Smooth muscle cell (in vitro differentiated cells): ENCODE data around the gene RGS14. TPM values are rescaled to one million over a fixed set of nuclear protein-coding genes. Genes with fewer than 3 reads are reported as not detected.

Experiments
- DNase-seq: peaks from one replicate; lab custom pipeline; 2025; ENCODE audit not compliant: unreplicated experiment; lab: John Stamatoyannopoulos, UW
- H2AFZ ChIP-seq: fragments of 200-600 bp; sonication (generic); 2 replicates; pipeline ENCODE4 v1.6.0; 2016; ENCODE audit warnings: antibody characterized with exemption, low read depth, mild to moderate bottlenecking
- H3F3A ChIP-seq: fragments of 200-600 bp; sonication (generic); 2 replicates; pipeline ENCODE4 v1.6.0; 2017; ENCODE audit warnings: antibody characterized with exemption, low read depth
- H3K27ac ChIP-seq: fragments of 200-600 bp; sonication (generic); 2 replicates; pipeline ENCODE4 v1.5.1; 2016; ENCODE audit warnings: low read depth, mild to moderate bottlenecking
- H3K27me3 ChIP-seq: fragments of 200-600 bp; sonication (generic); 2 replicates; pipeline ENCODE4 v1.6.1; 2016; ENCODE audit warnings: low read depth, mild to moderate bottlenecking
- H3K36me3 ChIP-seq: fragments of 200-600 bp; sonication (generic); 2 replicates; pipeline ENCODE4 v1.5.1; 2016; ENCODE audit warnings: low read depth
- H3K4me1 ChIP-seq: fragments of 200-600 bp; sonication (generic); 2 replicates; pipeline ENCODE4 v1.5.1; 2016; ENCODE audit warnings: low read depth
- H3K4me2 ChIP-seq: fragments of 200-600 bp; sonication (generic); 2 replicates; pipeline ENCODE4 v1.6.0; 2016; ENCODE audit warnings: mild to moderate bottlenecking
- H3K4me3 ChIP-seq: fragments of 200-600 bp; sonication (generic); 2 replicates; pipeline ENCODE4 v1.5.1; 2016; ENCODE audit warnings: mild to moderate bottlenecking
- H3K79me2 ChIP-seq: fragments of 200-600 bp; sonication (generic); 2 replicates; pipeline ENCODE4 v1.6.0; 2016; ENCODE audit warnings: low read depth, mild to moderate bottlenecking
- H3K9ac ChIP-seq: fragments of 200-600 bp; sonication (generic); 2 replicates; pipeline ENCODE4 v1.6.0; 2016; ENCODE audit warnings: low read depth
- H3K9me3 ChIP-seq: fragments of 200-600 bp; sonication (generic); replicated peaks from 2 replicates; pipeline ENCODE4 v1.5.1; 2016; ENCODE audit warnings: low read depth
- H4K20me1 ChIP-seq: fragments of 200-600 bp; sonication (generic); 2 replicates; pipeline ENCODE4 v1.6.0; 2016; ENCODE audit warnings: low read depth
- WGBS: methylation state at CpG from one replicate; pipeline ENCODE4 v1.1.7; 2016; ENCODE audit warnings: low lambda C conversion rate; 5-methylcytosine and 5-hydroxymethylcytosine counted together
- polyA plus RNA-seq: library from polyadenylated mRNA; unstranded; fragments of >200 nt; fragmentation: Nextera tagmentation; extraction: Ambion mirVana; gene quantifications from 2 replicates; pipeline ENCODE4 v1.2.1, GENCODE V29; 2016
- total RNA-seq: library from RNA; depleted of rRNA; stranded (reverse); fragments of >200 nt; gene quantifications from 2 replicates; pipeline ENCODE4 v1.2.3, GENCODE V29; 2014
- TF ChIP-seq, protein P1 (sequence below): fragments of 200-600 bp; sonication (generic); IDR thresholded peaks from 2 replicates; pipeline ENCODE4 v1.5.1; 2017; ENCODE audit warnings: borderline replicate concordance, mild to moderate bottlenecking, antibody characterized with exemption; ENCODE audit not compliant: insufficient read depth, poor library complexity, severe bottlenecking

The RGS14 gene
- total and polyA plus RNA-seq, 2 experiments from 2014 or later = 6.0 to 23.3 TPM

DNA sequence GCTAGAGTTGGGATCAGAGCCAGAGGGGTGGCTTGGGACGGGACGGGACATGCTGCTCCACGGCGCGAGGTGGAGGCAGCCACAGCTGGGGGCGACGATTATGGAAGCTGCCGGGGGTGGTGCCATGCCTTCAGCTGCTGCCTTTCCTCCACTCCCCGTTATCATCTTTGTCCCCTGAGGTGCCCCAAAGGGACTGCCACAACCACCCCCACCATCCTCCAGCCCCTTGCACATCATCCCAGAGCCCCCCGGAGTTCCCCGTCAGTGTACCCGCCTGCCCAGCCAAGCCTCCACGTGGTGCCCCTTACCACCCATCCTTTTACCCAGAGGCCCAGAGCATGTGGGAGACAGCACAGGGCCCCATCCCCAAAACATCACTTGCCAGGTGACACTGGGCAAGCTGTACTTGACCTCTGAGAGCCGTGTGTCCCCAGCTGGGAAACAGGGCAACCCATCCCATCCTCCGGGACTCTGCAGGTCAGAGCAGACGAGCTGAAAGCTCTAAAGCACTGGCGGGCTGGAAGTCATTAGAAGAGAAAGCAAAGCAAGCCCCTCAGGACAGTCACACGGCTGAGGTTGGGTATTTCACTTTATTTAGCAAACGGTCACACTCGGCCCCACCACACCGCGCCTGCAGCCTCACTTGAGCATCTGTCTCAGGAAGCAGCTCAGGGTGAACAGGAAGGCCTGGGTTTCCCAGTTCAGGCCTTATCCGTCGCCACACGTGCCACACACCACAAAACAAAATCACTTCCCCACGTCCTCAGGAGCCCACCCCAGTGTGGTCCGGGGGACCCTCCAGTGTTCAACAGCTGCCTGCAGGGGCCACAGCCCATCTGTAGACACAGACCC lies 26.5 kb upstream of the RGS14 start:
- DNase-seq = no peak
- no peak overlapping the region for H3K27ac ChIP-seq

DNA sequence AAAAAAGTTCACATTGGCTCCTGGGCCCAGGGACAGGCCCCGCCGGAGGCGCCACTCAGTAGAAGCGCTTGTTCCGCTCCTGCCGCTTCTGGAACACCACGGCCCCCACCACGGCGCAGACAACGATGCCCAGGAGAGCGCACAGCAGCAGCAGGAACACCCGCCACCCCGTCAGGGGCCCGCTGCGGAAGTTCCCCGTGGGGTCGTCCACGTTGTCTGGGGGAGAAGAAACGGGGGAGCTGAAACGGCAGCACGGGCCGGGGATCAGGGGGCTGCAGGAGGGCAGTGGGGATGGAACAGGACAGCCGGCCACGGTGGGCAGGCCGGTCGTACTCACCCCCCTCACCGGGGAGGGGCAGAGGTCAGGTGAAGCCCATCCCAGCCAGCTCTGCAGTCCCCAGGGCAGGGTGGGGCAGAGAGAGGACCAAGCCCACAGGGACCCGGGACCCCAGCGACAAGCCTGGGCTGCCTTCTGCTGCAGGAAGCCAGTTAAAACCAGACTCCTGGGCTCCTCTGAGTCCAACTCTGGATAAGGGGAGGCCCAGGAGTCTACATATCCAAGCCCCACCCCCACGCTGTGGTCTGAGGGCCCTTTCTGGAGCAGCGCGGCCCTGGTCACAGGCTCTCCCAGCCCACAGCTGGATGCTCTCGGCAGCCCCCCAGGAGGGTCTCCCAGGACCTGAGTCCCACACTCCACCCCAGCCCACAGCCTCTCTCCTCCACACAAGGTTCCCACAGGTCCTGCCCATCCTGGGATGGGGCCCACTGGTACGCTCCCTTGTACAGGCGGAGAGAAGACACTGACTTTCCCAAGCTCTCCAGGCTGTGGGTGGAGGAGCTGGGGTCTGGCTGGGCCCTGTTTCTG lies 25.5 kb upstream of the RGS14 start:
- Histone ChIP-seq H3K4me3 (no peak overlapping the region), H2AFZ (no peak overlapping the region), H3K4me2 (no peak overlapping the region), H3K27ac (no peak overlapping the region), H3K9me3 (no peaks in the 10 kb centered on the region), H3K79me2 (no peaks in the 10 kb centered on the region), H3K9ac (no peak overlapping the region), H3K4me1 (no peaks in the 10 kb centered on the region), H3K36me3 (no peaks in the 10 kb centered on the region), H3K27me3 (no peaks in the 10 kb centered on the region), H3F3A (no peaks in the 10 kb centered on the region), H4K20me1 (peaks cover 34% of the 10 kb centered on the region)
- WGBS = 97% methylated on average over 35 of the region's 35 CpGs
- no peak for DNase-seq
- TF ChIP-seq, protein P1, sequence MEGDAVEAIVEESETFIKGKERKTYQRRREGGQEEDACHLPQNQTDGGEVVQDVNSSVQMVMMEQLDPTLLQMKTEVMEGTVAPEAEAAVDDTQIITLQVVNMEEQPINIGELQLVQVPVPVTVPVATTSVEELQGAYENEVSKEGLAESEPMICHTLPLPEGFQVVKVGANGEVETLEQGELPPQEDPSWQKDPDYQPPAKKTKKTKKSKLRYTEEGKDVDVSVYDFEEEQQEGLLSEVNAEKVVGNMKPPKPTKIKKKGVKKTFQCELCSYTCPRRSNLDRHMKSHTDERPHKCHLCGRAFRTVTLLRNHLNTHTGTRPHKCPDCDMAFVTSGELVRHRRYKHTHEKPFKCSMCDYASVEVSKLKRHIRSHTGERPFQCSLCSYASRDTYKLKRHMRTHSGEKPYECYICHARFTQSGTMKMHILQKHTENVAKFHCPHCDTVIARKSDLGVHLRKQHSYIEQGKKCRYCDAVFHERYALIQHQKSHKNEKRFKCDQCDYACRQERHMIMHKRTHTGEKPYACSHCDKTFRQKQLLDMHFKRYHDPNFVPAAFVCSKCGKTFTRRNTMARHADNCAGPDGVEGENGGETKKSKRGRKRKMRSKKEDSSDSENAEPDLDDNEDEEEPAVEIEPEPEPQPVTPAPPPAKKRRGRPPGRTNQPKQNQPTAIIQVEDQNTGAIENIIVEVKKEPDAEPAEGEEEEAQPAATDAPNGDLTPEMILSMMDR = no peak

More for the DNA sequence above, 26.5 kb upstream of the RGS14 start:
- TF ChIP-seq, protein P1 = no peak
- Histone ChIP-seq H2AFZ (no peak overlapping the region), H3K9me3 (no peaks in the 10 kb centered on the region), H3K79me2 (no peaks in the 10 kb centered on the region), H4K20me1 (peaks cover 34% of the 10 kb centered on the region), H3F3A (no peaks in the 10 kb centered on the region), H3K36me3 (no peaks in the 10 kb centered on the region), H3K9ac (no peak overlapping the region), H3K27me3 (no peaks in the 10 kb centered on the region), H3K4me2 (no peak overlapping the region), H3K4me1 (no peaks in the 10 kb centered on the region), H3K4me3 (no peak overlapping the region)
- WGBS = 97% methylated on average over 26 of the region's 27 CpGs

DNA sequence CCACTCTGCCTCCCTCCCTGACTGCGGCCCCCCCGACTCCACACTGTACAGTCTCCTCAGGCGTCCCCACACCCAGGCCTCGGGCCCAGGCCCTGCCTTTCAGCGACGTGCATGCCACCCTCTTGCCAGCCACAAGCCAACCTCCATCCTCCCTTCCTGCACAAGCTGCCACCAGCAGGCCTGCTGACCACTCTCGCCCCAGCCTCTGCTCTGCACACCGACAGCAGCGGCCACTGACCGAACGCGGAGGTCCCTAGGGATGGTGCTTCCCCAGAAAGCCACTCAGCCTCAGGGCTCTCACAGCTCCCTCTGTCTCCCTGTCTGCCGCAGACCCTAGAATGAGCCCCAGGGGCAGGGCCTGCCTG lies 24.8 kb upstream of the RGS14 start:
- no peak overlapping the region for H2AFZ ChIP-seq
- whole genome bisulfite sequencing = 93% methylated on average over 13 of the region's 13 CpGs

More for the DNA sequence above, 24.8 kb upstream of the RGS14 start:
- DNase-seq = no peak
- H3K79me2 ChIP-seq = no peaks in the 10 kb centered on the region
- H3K27ac ChIP-seq = no peak overlapping the region
- H3K4me3 ChIP-seq = no peak overlapping the region
- H3K27me3 ChIP-seq = no peaks in the 10 kb centered on the region
- H3K9ac ChIP-seq = no peak overlapping the region
- no peak overlapping the region for H3K4me2 ChIP-seq
- no peaks in the 10 kb centered on the region for H3K4me1 ChIP-seq
- TF ChIP-seq, protein P1 = no peak
- no peaks in the 10 kb centered on the region for H3F3A ChIP-seq
- peaks cover 30% of the 10 kb centered on the region for H4K20me1 ChIP-seq
- no peaks in the 10 kb centered on the region for H3K36me3 ChIP-seq
- H3K9me3 ChIP-seq = no peaks in the 10 kb centered on the region
